SH-SY5Y (cell line): ENCODE results near the gene TRMT1.

Experiments
- GATA2 ChIP-seq: IDR thresholded peaks from 2 replicates; pipeline ENCODE4 v1.6.1; 2011; ENCODE audit warnings: mild to moderate bottlenecking, low read depth, low read length
- GATA3 ChIP-seq: IDR thresholded peaks from 2 replicates; pipeline ENCODE4 v1.6.1; 2011; ENCODE audit warnings: low read depth, mild to moderate bottlenecking, low read length, moderate library complexity

The TRMT1 gene

GRCh38 chr19:13060964-13061927 lies 55.3 kb downstream of the TRMT1 start:
- TF ChIP-seq GATA2 (no peak), GATA3 (no peak)

- TF ChIP-seq GATA3 (no peak), GATA2 (no peak)
Measured at GRCh38 chr19:13060233-13060963, 56.1 kb downstream of the TRMT1 start.

- TF ChIP-seq GATA3 = no peak
- no peak for TF ChIP-seq GATA2
Measured at GRCh38 chr19:13058951-13059660, 57.4 kb downstream of the TRMT1 start.

GRCh38 chr19:13057744-13058143 lies 58.8 kb downstream of the TRMT1 start:
- TF ChIP-seq GATA2 = no peak
- no peak for TF ChIP-seq GATA3

GRCh38 chr19:13057147-13057572 lies 59.4 kb downstream of the TRMT1 start:
- TF ChIP-seq GATA3 = no peak
- TF ChIP-seq GATA2 = no peak

GRCh38 chr19:13056052-13056660 lies 60.4 kb downstream of the TRMT1 start:
- no peak for TF ChIP-seq GATA2

GRCh38 chr19:13055213-13056051 lies 61.1 kb downstream of the TRMT1 start:
- TF ChIP-seq GATA2 (no peak), GATA3 (no peak)
